Suppressor macrophage treated with lipopolysaccharide for 1 hour (primary cell): ENCODE data around the gene WNT7B.

ENCODE experiments used
- DNase-seq, 3 donors: peaks; one replicate each; pipeline ENCODE4 v3.0.0-alpha.2; 2020 to 2022

The WNT7B gene

GRCh38 chr22:45977003-45977411 lies at the start of gene WNT7B:
WNT7B (minus strand) TSS chr22:45977162; CDS start chr22:45976754, 408 bp downstream.
- DNase-seq: no peak

- DNase-seq: no peak
Observed at GRCh38 chr22:46025973-46026898, 49.3 kb upstream of the WNT7B start.

- DNase-seq: no peak
Observed at GRCh38 chr22:46025225-46025972, 48.4 kb upstream of the WNT7B start.

- DNase-seq: no peak
Observed at GRCh38 chr22:46024136-46024840, 47.3 kb upstream of the WNT7B start.

GRCh38 chr22:46023558-46023981 lies 46.6 kb upstream of the WNT7B start:
- DNase-seq: no peak

GRCh38 chr22:46022881-46023512 lies 46.0 kb upstream of the WNT7B start:
- no peak for DNase-seq

GRCh38 chr22:46021577-46021976 lies 44.6 kb upstream of the WNT7B start:
- no peak for DNase-seq

GRCh38 chr22:46019351-46019750 lies 42.4 kb upstream of the WNT7B start:
- DNase-seq: no peak

- no peak for DNase-seq
Observed at GRCh38 chr22:46018859-46019258, 41.9 kb upstream of the WNT7B start.

- DNase-seq: no peak
Observed at GRCh38 chr22:46017166-46017565, 40.2 kb upstream of the WNT7B start.

- DNase-seq: peak; percentile 98
Observed at GRCh38 chr22:46013460-46014416, 36.8 kb upstream of the WNT7B start.

GRCh38 chr22:46012881-46013281 lies 35.9 kb upstream of the WNT7B start:
- no peak for DNase-seq

GRCh38 chr22:46012182-46012880 lies 35.4 kb upstream of the WNT7B start:
- DNase-seq: no peak

GRCh38 chr22:46011627-46012181 lies 34.7 kb upstream of the WNT7B start:
- no peak for DNase-seq

GRCh38 chr22:46010951-46011626 lies 34.1 kb upstream of the WNT7B start:
- no peak for DNase-seq

GRCh38 chr22:46010207-46010867 lies 33.4 kb upstream of the WNT7B start:
- no peak for DNase-seq

- DNase-seq: no peak
Observed at GRCh38 chr22:46009730-46010129, 32.8 kb upstream of the WNT7B start.

GRCh38 chr22:46008836-46009596 lies 32.1 kb upstream of the WNT7B start:
- DNase-seq: no peak

GRCh38 chr22:46008291-46008690 lies 31.3 kb upstream of the WNT7B start:
- DNase-seq: no peak
